Amygdala (tissue), 56 donors: ENCODE measurements around the gene CCNL2.
"Not testable (repeated sequence)": the region's sequence is repeated elsewhere in the genome, so short reads cannot be mapped to it uniquely, and the experiment has no call there.

Experiments
- DNase-seq, 56 donors: peaks; one replicate each; lab custom pipeline; 2025; lab: John Stamatoyannopoulos, UW

The CCNL2 gene

DNA sequence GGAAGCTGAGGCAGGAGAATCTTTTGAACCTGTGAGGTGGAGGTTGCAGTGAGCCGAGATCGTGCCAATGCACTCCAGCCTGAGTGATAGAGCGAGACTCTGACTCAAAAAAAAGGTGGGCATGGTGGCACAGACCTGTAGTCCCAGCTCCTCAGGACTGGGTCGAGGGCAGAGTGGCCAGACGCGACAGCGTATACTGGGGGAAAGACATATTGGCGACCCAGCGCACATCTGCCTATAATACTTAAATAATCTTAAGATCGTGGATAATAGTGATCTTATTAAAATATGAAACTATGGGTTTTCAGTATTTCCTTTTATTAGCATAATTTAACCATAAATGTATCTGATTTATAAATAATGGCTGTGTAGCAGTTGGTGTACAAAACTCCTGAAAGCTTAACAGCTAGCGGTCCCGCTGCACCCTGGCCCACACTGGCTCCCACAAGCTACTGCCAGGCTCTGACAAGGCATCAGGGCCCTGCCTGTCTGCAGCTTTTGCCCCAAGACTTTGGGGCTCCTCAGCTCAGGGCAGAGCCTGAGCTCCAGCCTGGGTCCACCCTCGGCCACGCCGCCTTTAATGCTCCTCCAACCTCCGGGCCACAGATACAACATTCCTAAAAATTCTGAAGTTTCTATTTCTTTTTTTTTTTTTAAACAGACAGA, 21.5 kb downstream of the CCNL2 start:
- no peak for DNase-seq

- DNase-seq = no peak
Observed at GRCh38 chr1:1376551-1377226, 22.4 kb downstream of the CCNL2 start.

GRCh38 chr1:1374929-1375662, 24.0 kb downstream of the CCNL2 start, which contains the start of gene AURKAIP1:
AURKAIP1 (minus strand) TSS chr1:1375207; CDS start chr1:1374756, 451 bp downstream.
- DNase-seq = peak; percentile 86 to 100 (median 98)

DNA sequence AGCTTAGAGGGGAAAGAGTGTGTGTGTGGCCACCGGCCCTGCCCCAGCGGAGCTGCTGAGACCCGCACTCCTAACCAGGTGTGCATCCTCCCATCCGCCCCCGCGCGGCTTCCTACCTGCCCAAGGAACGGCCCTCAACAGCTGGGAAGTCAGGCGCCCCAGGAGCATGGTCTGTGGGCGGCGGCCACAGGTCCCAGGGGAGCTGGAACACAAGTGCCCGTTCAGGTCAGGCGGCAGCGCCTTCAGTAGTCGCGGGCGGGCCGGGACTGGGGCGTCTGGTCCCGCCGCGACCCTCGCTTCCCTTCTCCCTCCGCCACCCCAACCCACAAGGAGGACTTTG, 24.6 kb downstream of the CCNL2 start:
- no peak for DNase-seq

DNA sequence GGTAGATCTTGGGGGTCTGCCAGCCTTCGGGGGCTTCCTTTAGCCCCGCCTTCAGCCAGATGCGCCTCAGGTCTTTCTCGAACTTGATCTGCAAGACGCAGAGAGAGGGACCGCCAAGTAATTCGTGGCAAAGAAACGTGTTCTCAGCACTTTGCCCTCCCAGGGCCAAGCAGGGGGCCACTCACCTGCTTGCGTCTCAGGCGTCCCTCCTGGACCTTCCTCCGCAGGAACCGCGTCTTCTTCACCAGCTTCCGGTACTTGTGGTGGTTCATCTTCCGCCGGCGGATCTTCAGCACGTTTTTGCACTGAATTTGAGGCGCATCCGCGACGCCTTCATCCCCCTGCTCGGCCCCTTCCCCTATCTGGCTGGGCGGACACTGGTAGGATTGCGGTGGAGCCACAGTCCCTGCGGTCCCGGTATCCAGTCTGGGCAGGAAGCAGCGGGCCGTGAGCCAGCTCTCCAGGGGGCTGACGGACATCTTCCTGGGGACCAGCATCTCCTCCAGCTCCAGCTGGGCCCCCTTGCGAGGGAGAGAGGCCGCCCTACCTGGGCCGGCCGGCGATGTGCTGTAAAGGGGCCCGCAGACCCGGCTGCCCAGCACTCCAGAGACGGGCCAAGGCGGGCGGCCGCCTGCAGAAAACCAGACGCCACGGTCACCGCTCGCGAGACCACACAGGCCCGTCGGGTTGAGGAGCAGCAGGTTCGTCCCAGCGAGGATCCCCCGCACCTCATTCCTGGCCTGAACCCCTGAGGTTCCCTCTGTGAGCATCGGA, 25.1 kb downstream of the CCNL2 start:
- DNase-seq = no peak

- no peak for DNase-seq
Observed at GRCh38 chr1:1373051-1373814, 25.9 kb downstream of the CCNL2 start.

- peak in 23 of 56 donors; percentile 9 to 67 (median 33) for DNase-seq
Observed at GRCh38 chr1:1371746-1372711, 27.1 kb downstream of the CCNL2 start.

DNA sequence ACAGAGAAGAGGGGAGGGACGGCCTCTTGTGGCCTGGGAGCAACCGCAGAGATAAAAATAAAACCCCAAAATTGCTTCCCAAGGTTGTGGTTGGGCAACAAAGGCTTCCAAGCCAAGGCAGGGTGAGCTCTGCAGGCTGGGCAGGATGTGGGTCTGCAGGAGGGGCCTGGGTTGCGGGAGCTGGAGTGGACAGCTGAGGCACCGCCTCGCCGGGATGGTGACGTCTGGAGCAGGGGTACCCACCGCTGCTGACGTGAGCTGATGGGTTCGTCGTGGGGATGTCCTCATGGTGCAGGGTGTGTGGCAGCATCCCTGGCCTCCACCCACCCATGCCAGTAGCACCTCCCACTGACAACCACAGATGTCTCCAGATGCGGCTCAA, 27.8 kb downstream of the CCNL2 start:
- no peak for DNase-seq

- DNase-seq = no peak
Observed at GRCh38 chr1:1370771-1371300, 28.3 kb downstream of the CCNL2 start.

GRCh38 chr1:1370094-1370493, 29.0 kb downstream of the CCNL2 start:
- not testable (repeated sequence) for DNase-seq

DNA sequence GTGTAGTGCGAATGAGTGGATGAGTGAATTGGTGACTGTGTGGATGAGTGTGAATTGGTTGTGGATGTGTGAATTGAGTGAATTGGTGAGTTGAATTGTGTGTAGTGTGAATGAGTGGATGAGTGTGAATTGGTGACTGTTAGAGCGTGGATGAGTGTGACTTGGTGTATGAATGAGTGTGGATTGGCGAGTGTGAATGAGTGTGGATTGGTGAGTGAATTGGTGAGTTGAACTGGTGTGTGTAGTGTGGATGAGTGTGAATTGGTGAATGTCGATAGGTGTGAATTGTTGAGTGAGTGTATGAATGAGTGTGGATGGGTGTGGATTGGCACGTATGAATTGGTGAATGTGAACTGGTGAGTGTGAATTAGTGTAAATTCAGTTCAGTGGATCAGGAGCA, 31.8 kb downstream of the CCNL2 start:
- DNase-seq = no peak

- DNase-seq = no peak
Observed at GRCh38 chr1:1366699-1367066, 32.5 kb downstream of the CCNL2 start.

- DNase-seq = no peak
Observed at GRCh38 chr1:1365875-1366698, 33.0 kb downstream of the CCNL2 start.

DNA sequence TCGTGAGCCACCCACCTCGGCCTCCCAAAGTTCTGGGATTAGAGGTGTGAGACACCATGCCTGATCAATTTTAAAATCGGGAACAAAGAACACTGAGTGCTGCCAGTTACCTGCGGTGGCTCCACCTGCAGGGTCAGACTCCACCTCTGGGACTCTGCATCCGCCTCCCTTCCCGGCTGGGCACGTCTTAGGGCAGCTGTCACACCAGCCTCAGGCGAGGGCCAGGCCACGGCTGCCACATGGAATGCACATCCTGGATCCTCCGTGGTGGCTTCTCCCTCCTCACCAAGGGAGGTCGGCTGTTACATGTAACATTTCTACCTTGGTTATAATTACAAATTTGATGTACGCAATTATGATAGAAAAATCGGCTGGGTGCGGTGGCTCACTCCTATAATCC, 34.9 kb downstream of the CCNL2 start:
- DNase-seq = no peak

GRCh38 chr1:1361982-1362423, 37.1 kb downstream of the CCNL2 start:
- no peak for DNase-seq

- DNase-seq = no peak
Observed at GRCh38 chr1:1361233-1361981, 37.7 kb downstream of the CCNL2 start.
